ENCODE data around the gene CERS1.
A peak's percentile ranks its signal among the peaks of the same experiment; 100 is the strongest.

Gene CERS1

DNA sequence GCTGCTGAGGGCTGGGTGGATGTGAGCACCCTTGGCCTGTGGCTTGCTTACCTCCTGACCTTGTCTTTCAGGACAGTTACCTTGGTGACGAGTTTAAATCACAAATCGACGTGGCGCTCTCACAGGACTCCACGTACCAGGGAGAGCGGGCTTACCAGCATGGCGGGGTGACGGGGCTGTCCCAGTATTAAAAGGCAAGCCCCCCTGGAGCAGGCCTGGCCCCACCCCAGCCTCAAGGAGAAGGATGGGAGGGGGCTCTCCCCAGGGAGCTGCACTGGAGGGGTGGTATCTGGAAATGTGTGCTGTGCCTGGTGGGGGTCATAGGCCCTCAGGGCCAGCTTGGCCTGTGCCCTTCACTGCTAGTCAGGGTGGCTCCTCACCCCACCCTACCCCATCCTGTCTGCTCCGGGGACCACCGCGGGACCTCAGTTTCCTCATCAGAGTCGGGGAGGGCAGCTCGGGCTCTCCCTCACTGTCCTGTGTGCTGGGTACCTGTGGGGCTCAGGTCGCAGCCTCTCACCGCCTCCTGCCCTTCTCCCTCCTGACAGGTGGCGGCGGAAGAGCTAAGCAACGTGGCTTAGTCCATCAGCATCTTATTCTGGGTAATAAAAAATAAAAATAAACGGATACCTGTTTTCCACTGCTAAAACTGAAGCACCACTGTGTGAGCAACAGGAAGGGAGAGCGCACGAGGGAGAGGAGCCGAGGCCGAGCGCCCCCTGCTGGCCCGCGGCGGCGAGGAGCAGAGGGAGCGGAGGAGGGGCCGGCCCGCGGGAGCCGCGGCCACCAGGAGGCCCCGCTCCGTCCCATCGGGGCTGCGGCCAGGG is 29.8 kb downstream of the CERS1 start:
- DNase-seq (ENCODE audit: low read depth), result peak; percentile 55
- no peak overlapping the region for H3K4me3 ChIP-seq (ENCODE audit: control insufficient read depth, low read depth, low read length)
- TF ChIP-seq, protein P1, sequence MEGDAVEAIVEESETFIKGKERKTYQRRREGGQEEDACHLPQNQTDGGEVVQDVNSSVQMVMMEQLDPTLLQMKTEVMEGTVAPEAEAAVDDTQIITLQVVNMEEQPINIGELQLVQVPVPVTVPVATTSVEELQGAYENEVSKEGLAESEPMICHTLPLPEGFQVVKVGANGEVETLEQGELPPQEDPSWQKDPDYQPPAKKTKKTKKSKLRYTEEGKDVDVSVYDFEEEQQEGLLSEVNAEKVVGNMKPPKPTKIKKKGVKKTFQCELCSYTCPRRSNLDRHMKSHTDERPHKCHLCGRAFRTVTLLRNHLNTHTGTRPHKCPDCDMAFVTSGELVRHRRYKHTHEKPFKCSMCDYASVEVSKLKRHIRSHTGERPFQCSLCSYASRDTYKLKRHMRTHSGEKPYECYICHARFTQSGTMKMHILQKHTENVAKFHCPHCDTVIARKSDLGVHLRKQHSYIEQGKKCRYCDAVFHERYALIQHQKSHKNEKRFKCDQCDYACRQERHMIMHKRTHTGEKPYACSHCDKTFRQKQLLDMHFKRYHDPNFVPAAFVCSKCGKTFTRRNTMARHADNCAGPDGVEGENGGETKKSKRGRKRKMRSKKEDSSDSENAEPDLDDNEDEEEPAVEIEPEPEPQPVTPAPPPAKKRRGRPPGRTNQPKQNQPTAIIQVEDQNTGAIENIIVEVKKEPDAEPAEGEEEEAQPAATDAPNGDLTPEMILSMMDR (conservative IDR thresholded peaks at IDR 0.05; ENCODE audit: control insufficient read depth, insufficient read depth, low read depth, low read length), result peak; percentile 60

DNA sequence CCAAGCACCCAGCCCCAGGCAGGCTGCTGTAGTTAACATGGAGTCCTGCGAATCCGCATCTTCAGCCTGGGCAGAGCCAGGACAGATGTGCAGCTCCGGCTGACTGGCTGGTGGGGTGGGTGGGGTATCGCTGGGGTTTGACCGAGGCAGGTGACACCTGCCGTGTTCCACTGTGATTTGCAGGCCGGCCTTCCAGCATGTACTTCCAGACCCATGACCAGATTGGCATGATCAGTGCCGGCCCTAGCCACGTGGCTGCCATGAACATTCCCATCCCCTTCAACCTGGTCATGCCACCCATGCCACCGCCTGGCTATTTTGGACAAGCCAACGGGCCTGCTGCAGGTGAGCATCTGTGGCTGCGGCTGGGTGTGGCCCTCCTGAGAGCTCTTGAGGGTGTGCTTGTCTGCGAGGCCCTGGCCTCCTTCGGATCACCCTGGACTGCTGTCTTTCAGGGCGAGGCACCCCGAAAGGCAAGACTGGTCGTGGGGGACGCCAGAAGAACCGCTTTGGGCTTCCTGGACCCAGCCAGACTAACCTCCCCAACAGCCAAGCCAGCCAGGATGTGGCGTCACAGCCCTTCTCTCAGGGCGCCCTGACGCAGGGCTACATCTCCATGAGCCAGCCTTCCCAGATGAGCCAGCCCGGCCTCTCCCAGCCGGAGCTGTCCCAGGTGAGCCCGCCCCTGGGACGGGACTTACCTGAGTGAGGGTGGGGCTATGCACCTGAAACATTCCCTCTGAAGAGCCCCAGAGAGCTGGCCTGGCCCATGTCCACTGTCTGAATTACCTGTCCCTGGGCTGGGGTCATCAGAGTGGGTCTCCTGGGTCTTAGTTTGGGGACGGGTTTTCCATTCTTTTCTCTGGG is 30.6 kb downstream of the CERS1 start:
- TF ChIP-seq, protein P1 (conservative IDR thresholded peaks at IDR 0.05; ENCODE audit: control insufficient read depth, insufficient read depth, low read depth, low read length), result no peak
- H3K4me3 ChIP-seq (ENCODE audit: control insufficient read depth, low read depth, low read length), result no peak overlapping the region
- DNase-seq (ENCODE audit: low read depth), result no peak

- DNase-seq (ENCODE audit: low read depth), result no peak
Observed at GRCh38 chr19:18863843-18864362, 32.1 kb downstream of the CERS1 start.

DNA sequence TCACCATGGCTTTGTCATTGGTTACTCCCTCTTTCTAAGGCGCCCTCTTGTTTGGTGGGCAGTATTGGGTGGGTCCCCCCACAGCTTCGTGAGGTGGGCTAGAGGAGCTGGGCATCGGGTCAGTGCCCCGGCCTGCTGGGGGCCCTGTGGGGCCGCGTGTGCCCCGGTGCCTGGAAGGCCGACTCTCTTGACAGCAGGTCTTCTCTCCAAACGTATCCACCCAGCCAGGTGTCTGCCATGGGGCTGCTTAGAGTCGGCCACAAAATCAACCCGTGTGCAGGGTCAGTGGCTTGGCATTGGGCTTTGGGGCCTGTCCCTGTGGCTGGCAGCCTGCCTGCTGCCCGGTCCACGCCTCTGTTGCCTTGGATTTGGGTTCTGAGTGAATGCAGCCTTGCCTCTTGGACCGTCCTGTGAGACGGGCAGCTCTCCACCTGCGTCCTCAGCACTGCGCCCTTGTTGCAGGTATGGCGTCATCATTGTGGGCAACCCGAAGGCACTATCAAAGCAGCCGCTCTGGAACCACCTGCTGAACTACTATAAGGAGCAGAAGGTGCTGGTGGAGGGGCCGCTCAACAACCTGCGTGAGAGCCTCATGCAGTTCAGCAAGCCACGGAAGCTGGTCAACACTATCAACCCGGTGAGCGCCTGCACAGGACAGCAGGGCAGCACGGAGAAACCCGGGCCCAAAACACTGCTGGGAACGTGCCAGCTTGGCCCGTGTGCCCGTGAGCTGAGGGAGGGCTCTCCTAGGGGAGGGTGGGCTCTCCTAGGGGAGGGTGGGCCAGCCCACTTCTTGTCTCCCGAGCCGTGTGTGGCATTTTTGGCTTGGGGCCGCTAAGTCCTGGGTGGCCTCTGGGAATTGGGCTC is 32.7 kb downstream of the CERS1 start:
- TF ChIP-seq, protein P1 (conservative IDR thresholded peaks at IDR 0.05; ENCODE audit: control insufficient read depth, insufficient read depth, low read depth, low read length), result no peak
- no peak for DNase-seq (ENCODE audit: low read depth)
- H3K4me3 ChIP-seq (ENCODE audit: control insufficient read depth, low read depth, low read length), result no peak overlapping the region

More at GRCh38 chr19:18863843-18864362, 32.1 kb downstream of the CERS1 start:
- TF ChIP-seq, protein P1 (conservative IDR thresholded peaks at IDR 0.05; ENCODE audit: control insufficient read depth, insufficient read depth, low read depth, low read length), result no peak
- H3K4me3 ChIP-seq (ENCODE audit: control insufficient read depth, low read depth, low read length), result no peak overlapping the region

DNA sequence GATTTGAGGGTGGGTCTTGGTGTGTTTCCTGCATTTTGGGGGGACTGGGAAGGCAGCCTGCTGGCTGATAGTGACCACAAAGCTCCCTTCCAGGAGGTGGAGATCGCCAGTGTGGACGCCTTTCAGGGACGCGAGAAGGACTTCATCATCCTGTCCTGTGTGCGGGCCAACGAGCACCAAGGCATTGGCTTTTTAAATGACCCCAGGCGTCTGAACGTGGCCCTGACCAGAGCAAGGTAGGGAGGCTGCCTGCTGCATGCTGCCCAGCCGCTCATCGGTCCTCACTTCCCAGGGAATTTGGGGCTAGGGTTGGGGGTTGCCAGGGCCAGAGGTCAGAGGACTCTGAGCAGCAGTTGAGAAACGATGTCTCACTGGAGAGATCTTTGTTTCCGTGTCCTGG is 34.0 kb downstream of the CERS1 start:
- no peak for DNase-seq (ENCODE audit: low read depth)
- TF ChIP-seq, protein P1 (conservative IDR thresholded peaks at IDR 0.05; ENCODE audit: control insufficient read depth, insufficient read depth, low read depth, low read length), result no peak
- no peak overlapping the region for H3K4me3 ChIP-seq (ENCODE audit: control insufficient read depth, low read depth, low read length)

DNA sequence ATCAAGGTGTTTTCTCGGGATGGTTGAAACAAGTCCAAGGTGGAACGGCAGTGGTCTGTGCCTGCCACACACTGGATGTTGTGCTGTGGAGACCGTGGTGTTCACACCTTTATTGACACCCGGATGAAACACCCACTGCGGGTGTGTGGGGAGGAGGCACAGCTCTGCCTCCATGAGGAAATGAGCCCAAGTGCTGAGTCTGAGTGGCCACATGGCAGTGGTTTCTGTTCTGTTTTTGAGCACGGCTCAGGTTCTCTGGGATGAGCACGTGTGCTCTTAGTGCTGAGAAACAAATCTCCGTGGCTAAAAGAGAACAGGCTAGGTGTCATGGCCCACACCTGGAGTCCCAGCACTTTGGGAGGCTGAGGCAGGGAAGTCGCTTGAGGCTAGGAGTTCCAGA is 34.7 kb downstream of the CERS1 start:
- TF ChIP-seq, protein P1 (conservative IDR thresholded peaks at IDR 0.05; ENCODE audit: control insufficient read depth, insufficient read depth, low read depth, low read length), result no peak
- H3K4me3 ChIP-seq (ENCODE audit: control insufficient read depth, low read depth, low read length), result no peak overlapping the region
- DNase-seq (ENCODE audit: low read depth), result no peak

Measured in fibroblast of mammary gland (primary cell).